Loucy (cell line): ENCODE data around the gene FBXO11.

Source experiments
- H2AFZ ChIP-seq: fragments of 200-600 bp; sonication (generic); 2 replicates; pipeline ENCODE4 v1.6.0; 2016; ENCODE audit warnings: antibody characterized with exemption, mild to moderate bottlenecking, low read length, moderate library complexity
- H3F3A ChIP-seq: fragments of 200-600 bp; 2 replicates; pipeline ENCODE4 v1.6.0; 2016; ENCODE audit warnings: antibody characterized with exemption, low read depth, mild to moderate bottlenecking
- H3K27me3 ChIP-seq: fragments of 200-600 bp; sonication (generic); 2 replicates; pipeline ENCODE4 v1.6.1; 2014; ENCODE audit warnings: low read length, mild to moderate bottlenecking; ENCODE audit not compliant: insufficient read depth, poor library complexity, severe bottlenecking
- H3K36me3 ChIP-seq: fragments of 200-600 bp; sonication (generic); 2 replicates; pipeline ENCODE4 v1.6.1; 2016; ENCODE audit warnings: low read length; ENCODE audit not compliant: insufficient read depth
- H3K4me1 ChIP-seq: fragments of 200-600 bp; sonication (generic); 2 replicates; pipeline ENCODE4 v1.5.1; 2014; ENCODE audit warnings: low read length, mild to moderate bottlenecking; ENCODE audit not compliant: insufficient read depth, poor library complexity, severe bottlenecking
- H3K4me2 ChIP-seq: fragments of 200-600 bp; sonication (generic); 2 replicates; pipeline ENCODE4 v1.6.0; 2014; ENCODE audit warnings: antibody characterized with exemption, low read length, low read depth, mild to moderate bottlenecking; ENCODE audit not compliant: poor library complexity, severe bottlenecking
- H3K4me3 ChIP-seq: fragments of 200-600 bp; sonication (generic); 2 replicates; pipeline ENCODE4 v1.5.1; 2014; ENCODE audit warnings: low read length, mild to moderate bottlenecking, mixed read lengths; ENCODE audit not compliant: poor library complexity, severe bottlenecking
- H3K79me2 ChIP-seq: fragments of 200-600 bp; sonication (generic); 2 replicates; pipeline ENCODE4 v1.6.1; 2014; ENCODE audit warnings: low read length; ENCODE audit not compliant: insufficient read depth
- H3K9ac ChIP-seq: fragments of 200-600 bp; sonication (generic); 2 replicates; pipeline ENCODE4 v1.6.0; 2014; ENCODE audit warnings: mild to moderate bottlenecking, low read depth, low read length, moderate library complexity; ENCODE audit not compliant: poor library complexity, severe bottlenecking
- H3K9me2 ChIP-seq: fragments of 200-600 bp; sonication (generic); replicated peaks from 2 replicates; pipeline ENCODE4 v1.6.1; 2016; ENCODE audit warnings: low read depth, low read length, mixed read lengths
- H3K9me3 ChIP-seq: fragments of 200-600 bp; sonication (generic); 2 replicates; pipeline ENCODE4 v1.6.1; 2014; ENCODE audit warnings: mild to moderate bottlenecking, antibody characterized with exemption, low read length, low read depth; ENCODE audit not compliant: insufficient read depth
- H4K20me1 ChIP-seq: fragments of 200-600 bp; sonication (generic); 2 replicates; pipeline ENCODE4 v1.6.0; 2014; ENCODE audit warnings: antibody characterized with exemption, low read length, mild to moderate bottlenecking; ENCODE audit not compliant: insufficient read depth, poor library complexity, severe bottlenecking
- CTCF ChIP-seq: fragments of 200-600 bp; sonication (generic); conservative IDR thresholded peaks from 2 replicates; pipeline ENCODE4 v1.5.1; 2014; ENCODE audit warnings: mild to moderate bottlenecking, antibody characterized with exemption, low read length
- EZH2phosphoT487 ChIP-seq: fragments of 200-600 bp; IDR thresholded peaks from 2 replicates; pipeline ENCODE4 v1.6.1; 2018; ENCODE audit warnings: antibody characterized with exemption, mild to moderate bottlenecking, moderate library complexity, borderline replicate concordance

Gene FBXO11

GRCh38 chr2:47869859-47870595 is 36.3 kb downstream of the FBXO11 start:
- Histone ChIP-seq H3K9me2 (no peaks in the 10 kb centered on the region), H3K4me2 (no peak overlapping the region), H4K20me1 (peaks cover 87% of the 10 kb centered on the region), H3K79me2 (peaks cover 99% of the 10 kb centered on the region), H3K27me3 (no peaks in the 10 kb centered on the region), H3F3A (no peaks in the 10 kb centered on the region), H2AFZ (no peak overlapping the region), H3K4me3 (no peak overlapping the region), H3K9me3 (no peaks in the 10 kb centered on the region), H3K36me3 (peaks cover 40% of the 10 kb centered on the region), H3K9ac (no peak overlapping the region), H3K4me1 (peaks cover 26% of the 10 kb centered on the region)
- TF ChIP-seq EZH2phosphoT487 (no peak), CTCF (no peak)

- H3K9ac ChIP-seq, result no peak overlapping the region
- no peaks in the 10 kb centered on the region for H3K9me3 ChIP-seq
- H3K9me2 ChIP-seq, result no peaks in the 10 kb centered on the region
- H3K36me3 ChIP-seq, result peaks cover 43% of the 10 kb centered on the region
- H3K79me2 ChIP-seq, result peaks cover 100% of the 10 kb centered on the region
- H4K20me1 ChIP-seq, result peaks cover 90% of the 10 kb centered on the region
- no peaks in the 10 kb centered on the region for H3K27me3 ChIP-seq
- no peak for TF ChIP-seq CTCF
- TF ChIP-seq EZH2phosphoT487, result no peak
- H3K4me2 ChIP-seq, result no peak overlapping the region
- H3K4me3 ChIP-seq, result no peak overlapping the region
- H3K4me1 ChIP-seq, result peaks cover 30% of the 10 kb centered on the region
- H3F3A ChIP-seq, result no peaks in the 10 kb centered on the region
- H2AFZ ChIP-seq, result no peak overlapping the region
These were observed 37.5 kb downstream of the FBXO11 start for GRCh38 chr2:47868611-47869352.

GRCh38 chr2:47867205-47867604 is 39.1 kb downstream of the FBXO11 start:
- Histone ChIP-seq H3K4me3 (no peak overlapping the region), H3K9me3 (no peaks in the 10 kb centered on the region), H3K4me2 (peak overlapping the region; percentile 3), H3K27me3 (no peaks in the 10 kb centered on the region), H3K9me2 (no peaks in the 10 kb centered on the region), H3K9ac (no peak overlapping the region), H3K4me1 (peaks cover 30% of the 10 kb centered on the region), H2AFZ (no peak overlapping the region), H3F3A (no peaks in the 10 kb centered on the region), H3K79me2 (peaks cover 100% of the 10 kb centered on the region), H3K36me3 (peaks cover 28% of the 10 kb centered on the region), H4K20me1 (peaks cover 86% of the 10 kb centered on the region)
- no peak for TF ChIP-seq CTCF
- no peak for TF ChIP-seq EZH2phosphoT487
